ENCODE results near the gene ADAM11. TPM values are rescaled to one million over a fixed set of nuclear protein-coding genes. Genes with fewer than 3 reads are reported as not detected.
A peak's percentile ranks its signal among the peaks of the same experiment; 100 is the strongest.

ADAM11 gene
- total and polyA plus RNA-seq, 2 of the 13 experiments (the other 11 are each of a cell fraction or from before 2014, with no cell fraction given): 0.38 to 0.91 TPM

GRCh38 chr17:44774271-44775135 lies 15.7 kb downstream of the ADAM11 start (continued):
- TF ChIP-seq U2AF2 (IDR thresholded peaks at IDR 0.05; ENCODE audit: low read depth, low read length): no peak
- no peak; the same call in 1 of the 2 replicates for TF ChIP-seq ARNT2 (CRISPR knock-in tag; IDR thresholded peaks at IDR 0.05; ENCODE audit: low read depth)
- TF ChIP-seq ZNF101 (CRISPR knock-in tag; IDR thresholded peaks at IDR 0.05; ENCODE audit: borderline replicate concordance, low read depth): no peak
- no peak for TF ChIP-seq SATB2 (CRISPR knock-in tag; IDR thresholded peaks at IDR 0.05)
- no peak for TF ChIP-seq CCDC6 (CRISPR knock-in tag; IDR thresholded peaks at IDR 0.05)
- TF ChIP-seq KLF13 (CRISPR knock-in tag; IDR thresholded peaks at IDR 0.05): no peak
- TF ChIP-seq KDM4B (CRISPR knock-in tag; IDR thresholded peaks at IDR 0.05): no peak
- no peak for TF ChIP-seq KLF16 (CRISPR knock-in tag; IDR thresholded peaks at IDR 0.05)
- TF ChIP-seq, protein P1, sequence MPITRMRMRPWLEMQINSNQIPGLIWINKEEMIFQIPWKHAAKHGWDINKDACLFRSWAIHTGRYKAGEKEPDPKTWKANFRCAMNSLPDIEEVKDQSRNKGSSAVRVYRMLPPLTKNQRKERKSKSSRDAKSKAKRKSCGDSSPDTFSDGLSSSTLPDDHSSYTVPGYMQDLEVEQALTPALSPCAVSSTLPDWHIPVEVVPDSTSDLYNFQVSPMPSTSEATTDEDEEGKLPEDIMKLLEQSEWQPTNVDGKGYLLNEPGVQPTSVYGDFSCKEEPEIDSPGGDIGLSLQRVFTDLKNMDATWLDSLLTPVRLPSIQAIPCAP (CRISPR knock-in tag; IDR thresholded peaks at IDR 0.05; ENCODE audit: low read depth): no peak
- TF ChIP-seq, protein P2, sequence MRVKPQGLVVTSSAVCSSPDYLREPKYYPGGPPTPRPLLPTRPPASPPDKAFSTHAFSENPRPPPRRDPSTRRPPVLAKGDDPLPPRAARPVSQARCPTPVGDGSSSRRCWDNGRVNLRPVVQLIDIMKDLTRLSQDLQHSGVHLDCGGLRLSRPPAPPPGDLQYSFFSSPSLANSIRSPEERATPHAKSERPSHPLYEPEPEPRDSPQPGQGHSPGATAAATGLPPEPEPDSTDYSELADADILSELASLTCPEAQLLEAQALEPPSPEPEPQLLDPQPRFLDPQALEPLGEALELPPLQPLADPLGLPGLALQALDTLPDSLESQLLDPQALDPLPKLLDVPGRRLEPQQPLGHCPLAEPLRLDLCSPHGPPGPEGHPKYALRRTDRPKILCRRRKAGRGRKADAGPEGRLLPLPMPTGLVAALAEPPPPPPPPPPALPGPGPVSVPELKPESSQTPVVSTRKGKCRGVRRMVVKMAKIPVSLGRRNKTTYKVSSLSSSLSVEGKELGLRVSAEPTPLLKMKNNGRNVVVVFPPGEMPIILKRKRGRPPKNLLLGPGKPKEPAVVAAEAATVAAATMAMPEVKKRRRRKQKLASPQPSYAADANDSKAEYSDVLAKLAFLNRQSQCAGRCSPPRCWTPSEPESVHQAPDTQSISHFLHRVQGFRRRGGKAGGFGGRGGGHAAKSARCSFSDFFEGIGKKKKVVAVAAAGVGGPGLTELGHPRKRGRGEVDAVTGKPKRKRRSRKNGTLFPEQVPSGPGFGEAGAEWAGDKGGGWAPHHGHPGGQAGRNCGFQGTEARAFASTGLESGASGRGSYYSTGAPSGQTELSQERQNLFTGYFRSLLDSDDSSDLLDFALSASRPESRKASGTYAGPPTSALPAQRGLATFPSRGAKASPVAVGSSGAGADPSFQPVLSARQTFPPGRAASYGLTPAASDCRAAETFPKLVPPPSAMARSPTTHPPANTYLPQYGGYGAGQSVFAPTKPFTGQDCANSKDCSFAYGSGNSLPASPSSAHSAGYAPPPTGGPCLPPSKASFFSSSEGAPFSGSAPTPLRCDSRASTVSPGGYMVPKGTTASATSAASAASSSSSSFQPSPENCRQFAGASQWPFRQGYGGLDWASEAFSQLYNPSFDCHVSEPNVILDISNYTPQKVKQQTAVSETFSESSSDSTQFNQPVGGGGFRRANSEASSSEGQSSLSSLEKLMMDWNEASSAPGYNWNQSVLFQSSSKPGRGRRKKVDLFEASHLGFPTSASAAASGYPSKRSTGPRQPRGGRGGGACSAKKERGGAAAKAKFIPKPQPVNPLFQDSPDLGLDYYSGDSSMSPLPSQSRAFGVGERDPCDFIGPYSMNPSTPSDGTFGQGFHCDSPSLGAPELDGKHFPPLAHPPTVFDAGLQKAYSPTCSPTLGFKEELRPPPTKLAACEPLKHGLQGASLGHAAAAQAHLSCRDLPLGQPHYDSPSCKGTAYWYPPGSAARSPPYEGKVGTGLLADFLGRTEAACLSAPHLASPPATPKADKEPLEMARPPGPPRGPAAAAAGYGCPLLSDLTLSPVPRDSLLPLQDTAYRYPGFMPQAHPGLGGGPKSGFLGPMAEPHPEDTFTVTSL (CRISPR knock-in tag; IDR thresholded peaks at IDR 0.05; ENCODE audit: borderline replicate concordance): 0 out of 2 replicates have a peak, but pooled peaks have one; percentile 23
- no peak for TF ChIP-seq ZMYM2 (CRISPR knock-in tag; IDR thresholded peaks at IDR 0.05)
- peak; percentile 24; the same call in 1 of the 2 replicates for TF ChIP-seq ELF3 (CRISPR knock-in tag; IDR thresholded peaks at IDR 0.05)
- no peak for TF ChIP-seq ZNF354B (CRISPR knock-in tag; IDR thresholded peaks at IDR 0.05)
- peak; percentile 74 for TF ChIP-seq TEAD3 (CRISPR knock-in tag; optimal IDR thresholded peaks at IDR 0.05; ENCODE audit: borderline replicate concordance)
- TF ChIP-seq ZNF382 (CRISPR knock-in tag; IDR thresholded peaks at IDR 0.05; ENCODE audit: borderline replicate concordance): no peak
- TF ChIP-seq, protein P3, sequence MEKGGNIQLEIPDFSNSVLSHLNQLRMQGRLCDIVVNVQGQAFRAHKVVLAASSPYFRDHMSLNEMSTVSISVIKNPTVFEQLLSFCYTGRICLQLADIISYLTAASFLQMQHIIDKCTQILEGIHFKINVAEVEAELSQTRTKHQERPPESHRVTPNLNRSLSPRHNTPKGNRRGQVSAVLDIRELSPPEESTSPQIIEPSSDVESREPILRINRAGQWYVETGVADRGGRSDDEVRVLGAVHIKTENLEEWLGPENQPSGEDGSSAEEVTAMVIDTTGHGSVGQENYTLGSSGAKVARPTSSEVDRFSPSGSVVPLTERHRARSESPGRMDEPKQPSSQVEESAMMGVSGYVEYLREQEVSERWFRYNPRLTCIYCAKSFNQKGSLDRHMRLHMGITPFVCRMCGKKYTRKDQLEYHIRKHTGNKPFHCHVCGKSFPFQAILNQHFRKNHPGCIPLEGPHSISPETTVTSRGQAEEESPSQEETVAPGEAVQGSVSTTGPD (CRISPR knock-in tag; IDR thresholded peaks at IDR 0.05): no peak
- TF ChIP-seq CBX5 (CRISPR knock-in tag; IDR thresholded peaks at IDR 0.05; ENCODE audit: borderline replicate concordance): 0 out of 2 replicates have a peak, but pooled peaks have one; percentile 34
- TF ChIP-seq MZF1 (CRISPR knock-in tag; IDR thresholded peaks at IDR 0.05; ENCODE audit: borderline replicate concordance): peak; percentile 79; the same call in 1 of the 2 replicates
- no peak for TF ChIP-seq ZNF713 (CRISPR knock-in tag; IDR thresholded peaks at IDR 0.05)
